Naive thymus-derived CD8-positive, alpha-beta T cell (primary cell): ENCODE measurements around the gene USP17L11. TPM values are rescaled to one million over a fixed set of nuclear protein-coding genes. Genes with fewer than 3 reads are reported as not detected.
"Not testable (repeated sequence)": the region's sequence is repeated elsewhere in the genome, so short reads cannot be mapped to it uniquely, and the experiment has no call there.

ENCODE experiments used
- ATAC-seq, 2 donors: fragments of 150-1000 bp; cut with Tn5 transposase in 1 of 2; sonication (Bioruptor Pico), chemical (Tn5 transposase) in 1 of 2; 1 replicate in 1 of 2; 2 replicates in 1 of 2; pipeline ENCODE4 v1.10.0; 2021; ENCODE audit warnings: mild to moderate bottlenecking in 2 of 2, moderate library complexity in 2 of 2
- POLR2A ChIA-PET: fragments of 350-600 bp; sonication (Branson Sonifier 250); formaldehyde crosslinking; loops from one replicate; lab custom pipeline; 2021; ENCODE audit warnings: antibody characterized with exemption; lab: Charles Lee
- DNase-seq, 10 donors: peaks; one replicate each; pipeline versions ENCODE4 v3.0.0 to v3.0.0-alpha.2; 2020 to 2022
- H3K27ac Mint-ChIP-seq, 10 donors: one replicate each; pipeline ENCODE4 v1.8.0; 2020 to 2022; ENCODE audit warnings: mild to moderate bottlenecking in 10 of 10, mixed read lengths in 10 of 10, moderate library complexity in 4 of 10, inconsistent platforms in 1 of 10
- H3K27me3 Mint-ChIP-seq, 5 donors: one replicate each; pipeline ENCODE4 v1.8.0; 2021 to 2022; ENCODE audit warnings: mixed read lengths in 5 of 5
- H3K36me3 Mint-ChIP-seq, 3 donors: one replicate each; pipeline ENCODE4 v1.8.0; 2020 to 2022; ENCODE audit warnings: mixed read lengths in 3 of 3, mild to moderate bottlenecking in 2 of 3, inconsistent platforms in 1 of 3
- H3K4me1 Mint-ChIP-seq, 4 donors: one replicate each; pipeline ENCODE4 v1.8.0; 2021 to 2022; ENCODE audit warnings: mixed read lengths in 4 of 4
- H3K4me3 Mint-ChIP-seq, 10 donors: one replicate each; pipeline ENCODE4 v1.8.0; 2020 to 2022; ENCODE audit warnings: mild to moderate bottlenecking in 10 of 10, mixed read lengths in 10 of 10, moderate library complexity in 6 of 10, inconsistent platforms in 1 of 10
- H3K9me3 Mint-ChIP-seq, 9 donors: one replicate each; pipeline ENCODE4 v1.8.0; 2020 to 2022; ENCODE audit warnings: mixed read lengths in 9 of 9, mild to moderate bottlenecking in 3 of 9, inconsistent platforms in 1 of 9, moderate library complexity in 1 of 9
- polyA plus RNA-seq, 3 donors: library from polyadenylated mRNA; unstranded; fragments of 300-500 nt; fragmentation: Illumina TruSeq; gene quantifications; one replicate each; pipeline ENCODE4 v1.2.3, GENCODE V29; 2021
- total RNA-seq, 8 experiments: library from RNA in 2 of 8; stranded (reverse) in 2 of 8; gene quantifications; one replicate each; pipeline ENCODE4 v1.2.3 and lab custom pipeline; 2021 to 2026

Gene USP17L11
- not detected for total RNA-seq
- not detected for polyA plus RNA-seq
- 0 reads per million in 6 experiments for total RNA-seq (lab: John Stamatoyannopoulos, UW)

GRCh38 chr4:9215105-9215504 is at the start of gene USP17L11:
Gene USP17L11, plus strand, starts transcription at chr4:9215405. Its CDS starts 0 bp downstream, at chr4:9215405.
- H3K4me1 Mint-ChIP-seq, ATAC-seq, H3K4me3 Mint-ChIP-seq, DNase-seq, H3K36me3 Mint-ChIP-seq, POLR2A ChIA-PET, H3K9me3 Mint-ChIP-seq, H3K27ac Mint-ChIP-seq, H3K27me3 Mint-ChIP-seq: not testable (repeated sequence)

DNA sequence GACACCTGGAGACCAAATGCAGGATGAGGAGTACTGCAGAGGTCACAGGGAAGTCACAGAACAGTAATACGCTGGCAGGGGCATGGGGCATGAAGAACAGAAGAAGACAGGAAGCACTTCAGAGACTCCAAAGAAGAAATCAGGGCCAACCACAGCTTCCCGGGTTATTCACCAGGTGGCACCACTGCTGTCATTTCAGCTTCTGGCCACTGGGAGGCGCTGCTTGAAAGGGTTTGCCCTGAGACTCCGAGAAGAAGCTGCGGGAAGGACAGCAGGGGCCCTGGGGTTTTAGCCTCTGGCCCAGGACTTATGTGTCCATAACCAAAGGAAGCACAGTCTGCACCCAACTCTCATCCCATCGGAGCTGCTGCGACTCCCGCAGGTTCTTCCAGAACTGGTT is 49.2 kb upstream of the USP17L11 start:
- H3K9me3 Mint-ChIP-seq, POLR2A ChIA-PET, H3K4me3 Mint-ChIP-seq, ATAC-seq, H3K27me3 Mint-ChIP-seq, H3K36me3 Mint-ChIP-seq, H3K27ac Mint-ChIP-seq, H3K4me1 Mint-ChIP-seq: not testable (repeated sequence)
- DNase-seq = peak in 1 of 10 donors; percentile 42

DNA sequence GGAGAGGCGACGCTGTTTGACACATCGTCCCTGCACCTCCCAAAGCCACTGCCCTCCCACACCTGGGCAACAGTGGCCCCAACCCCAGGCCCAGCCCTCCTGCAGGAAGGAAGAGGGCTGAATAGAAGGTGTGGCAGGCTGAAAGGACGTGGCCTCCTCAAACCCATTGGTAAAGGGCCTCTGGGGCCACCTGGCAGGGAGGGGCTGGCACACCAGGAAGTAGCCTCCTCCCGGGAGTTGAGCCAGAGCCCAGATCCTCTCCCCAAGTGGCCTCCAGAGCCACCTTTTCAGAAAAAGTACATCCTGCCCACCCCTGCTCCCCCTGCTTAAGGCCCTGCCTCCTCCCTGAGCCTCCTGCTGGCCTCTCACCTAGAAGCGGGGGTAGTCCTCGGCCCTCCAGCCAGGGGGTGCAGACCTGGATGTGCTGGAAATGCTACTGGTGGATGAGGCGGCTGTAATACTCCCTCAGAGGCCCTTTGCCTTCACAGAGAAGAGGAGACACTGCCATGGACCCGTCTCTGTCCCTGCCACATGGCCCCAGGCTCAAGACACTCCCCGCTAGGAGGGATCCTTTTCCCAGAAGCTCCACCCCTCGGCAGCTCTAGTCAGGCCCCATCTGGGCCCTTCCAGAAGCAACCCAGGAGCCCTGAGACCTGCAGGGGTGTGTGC is 45.3 kb upstream of the USP17L11 start, which contains the start of gene FAM90A26:
FAM90A26 (plus strand) TSS at position 619 of the 669 bp plus-strand sequence. CDS start 2,764 bp downstream, outside the sequence.
- H3K27ac Mint-ChIP-seq, POLR2A ChIA-PET: not testable (repeated sequence)

DNA sequence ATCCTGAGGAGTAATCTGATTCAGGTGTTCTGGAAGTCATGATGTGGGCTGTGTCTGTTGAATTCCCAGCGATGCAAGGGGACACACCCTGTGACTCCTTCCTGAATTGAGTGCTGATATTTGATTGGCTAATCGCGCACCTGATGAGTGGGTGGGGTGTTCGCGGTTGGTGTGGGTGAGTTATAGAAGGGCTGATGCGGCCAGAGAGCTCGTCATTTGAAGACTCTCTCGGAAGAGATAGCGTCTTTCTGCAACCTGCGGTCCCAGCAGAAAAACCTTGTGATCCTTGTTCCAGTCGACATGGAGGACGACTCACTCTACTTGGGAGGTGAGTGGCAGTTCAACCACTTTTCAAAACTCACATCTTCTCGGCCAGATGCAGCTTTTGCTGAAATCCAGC is 4.8 kb upstream of the USP17L11 start, which contains the start of gene USP17L10:
USP17L10 (plus strand) TSS at position 301 of the 400 bp plus-strand sequence; CDS start at position 301, 0 bp downstream.
- DNase-seq, H3K4me1 Mint-ChIP-seq, H3K27me3 Mint-ChIP-seq, ATAC-seq, H3K4me3 Mint-ChIP-seq, POLR2A ChIA-PET, H3K36me3 Mint-ChIP-seq, H3K27ac Mint-ChIP-seq, H3K9me3 Mint-ChIP-seq: not testable (repeated sequence)

More for the DNA sequence above, 45.3 kb upstream of the USP17L11 start, which contains the start of gene FAM90A26:
- H3K4me3 Mint-ChIP-seq, DNase-seq, H3K4me1 Mint-ChIP-seq, H3K27me3 Mint-ChIP-seq, H3K36me3 Mint-ChIP-seq, H3K9me3 Mint-ChIP-seq, ATAC-seq: not testable (repeated sequence)

DNA sequence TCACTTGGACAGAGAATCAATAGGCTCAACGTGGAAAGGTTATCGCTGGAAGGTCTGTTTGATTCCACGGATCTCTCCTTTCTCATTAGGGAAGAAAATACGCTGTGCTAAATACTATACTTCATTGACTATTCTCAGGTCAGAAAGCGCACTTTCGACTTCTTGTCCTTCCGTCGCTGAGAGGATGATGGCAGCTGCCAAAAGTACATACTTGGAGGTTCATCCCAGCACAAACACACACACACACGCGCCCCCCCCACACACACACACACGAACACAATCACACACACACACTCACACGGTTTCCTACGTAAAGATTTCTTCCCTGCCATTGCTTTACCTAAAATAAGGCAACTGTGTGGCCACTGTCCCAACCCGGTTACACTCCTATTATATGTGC is 504 bp upstream of the USP17L11 start:
- H3K4me1 Mint-ChIP-seq, H3K27ac Mint-ChIP-seq, H3K9me3 Mint-ChIP-seq, H3K27me3 Mint-ChIP-seq, ATAC-seq, DNase-seq, H3K36me3 Mint-ChIP-seq, POLR2A ChIA-PET, H3K4me3 Mint-ChIP-seq: not testable (repeated sequence)

DNA sequence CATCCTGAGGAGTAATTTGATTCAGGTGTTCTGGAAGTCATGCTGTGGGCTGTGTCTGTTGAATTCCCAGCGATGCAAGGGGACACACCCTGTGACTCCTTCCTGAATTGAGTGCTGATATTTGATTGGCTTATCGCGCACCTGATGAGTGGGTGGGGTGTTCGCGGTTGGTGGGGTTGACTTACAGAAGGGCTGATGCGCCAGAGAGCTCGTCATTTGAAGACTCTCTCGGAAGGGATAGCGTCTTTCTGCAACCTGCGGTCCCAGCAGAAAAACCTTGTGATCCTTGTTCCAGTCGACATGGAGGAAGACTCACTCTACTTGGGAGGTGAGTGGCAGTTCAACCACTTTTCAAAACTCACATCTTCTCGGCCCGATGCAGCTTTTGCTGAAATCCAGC is 4.6 kb downstream of the USP17L11 start, which contains the start of gene USP17L12:
USP17L12 (plus strand) TSS at position 301 of the 400 bp plus-strand sequence; CDS start at position 301, 0 bp downstream.
- H3K27ac Mint-ChIP-seq, ATAC-seq, H3K36me3 Mint-ChIP-seq, H3K4me3 Mint-ChIP-seq, H3K9me3 Mint-ChIP-seq, H3K4me1 Mint-ChIP-seq, POLR2A ChIA-PET, DNase-seq, H3K27me3 Mint-ChIP-seq: not testable (repeated sequence)

DNA sequence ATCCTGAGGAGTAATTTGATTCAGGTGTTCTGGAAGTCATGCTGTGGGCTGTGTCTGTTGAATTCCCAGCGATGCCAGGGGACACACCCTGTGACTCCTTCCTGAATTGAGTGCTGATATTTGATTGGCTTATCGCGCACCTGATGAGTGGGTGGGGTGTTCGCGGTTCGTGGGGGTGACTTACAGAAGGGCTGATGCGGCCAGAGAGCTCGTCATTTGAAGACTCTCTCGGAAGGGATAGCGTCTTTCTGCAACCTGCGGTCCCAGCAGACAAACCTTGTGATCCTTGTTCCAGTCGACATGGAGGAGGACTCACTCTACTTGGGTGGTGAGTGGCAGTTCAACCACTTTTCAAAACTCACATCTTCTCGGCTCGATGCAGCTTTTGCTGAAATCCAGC is 9.4 kb downstream of the USP17L11 start, which contains the start of gene USP17L13:
USP17L13 (plus strand) TSS at position 301 of the 400 bp plus-strand sequence; CDS start at position 301, 0 bp downstream.
- ATAC-seq, POLR2A ChIA-PET, DNase-seq, H3K36me3 Mint-ChIP-seq, H3K9me3 Mint-ChIP-seq, H3K27me3 Mint-ChIP-seq, H3K4me1 Mint-ChIP-seq, H3K27ac Mint-ChIP-seq, H3K4me3 Mint-ChIP-seq: not testable (repeated sequence)

DNA sequence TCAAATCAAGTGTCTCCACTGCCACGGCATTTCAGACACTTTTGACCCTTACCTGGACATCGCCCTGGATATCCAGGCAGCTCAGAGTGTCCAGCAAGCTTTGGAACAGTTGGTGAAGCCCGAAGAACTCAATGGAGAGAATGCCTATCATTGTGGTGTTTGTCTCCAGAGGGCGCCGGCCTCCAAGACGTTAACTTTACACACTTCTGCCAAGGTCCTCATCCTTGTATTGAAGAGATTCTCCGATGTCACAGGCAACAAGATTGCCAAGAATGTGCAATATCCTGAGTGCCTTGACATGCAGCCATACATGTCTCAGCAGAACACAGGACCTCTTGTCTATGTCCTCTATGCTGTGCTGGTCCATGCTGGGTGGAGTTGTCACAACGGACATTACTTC is 15.0 kb downstream of the USP17L11 start:
- H3K27ac Mint-ChIP-seq, H3K9me3 Mint-ChIP-seq, H3K4me3 Mint-ChIP-seq, H3K4me1 Mint-ChIP-seq, H3K27me3 Mint-ChIP-seq, ATAC-seq, H3K36me3 Mint-ChIP-seq, POLR2A ChIA-PET: not testable (repeated sequence)
- DNase-seq = peak in 1 of 10 donors; percentile 48

DNA sequence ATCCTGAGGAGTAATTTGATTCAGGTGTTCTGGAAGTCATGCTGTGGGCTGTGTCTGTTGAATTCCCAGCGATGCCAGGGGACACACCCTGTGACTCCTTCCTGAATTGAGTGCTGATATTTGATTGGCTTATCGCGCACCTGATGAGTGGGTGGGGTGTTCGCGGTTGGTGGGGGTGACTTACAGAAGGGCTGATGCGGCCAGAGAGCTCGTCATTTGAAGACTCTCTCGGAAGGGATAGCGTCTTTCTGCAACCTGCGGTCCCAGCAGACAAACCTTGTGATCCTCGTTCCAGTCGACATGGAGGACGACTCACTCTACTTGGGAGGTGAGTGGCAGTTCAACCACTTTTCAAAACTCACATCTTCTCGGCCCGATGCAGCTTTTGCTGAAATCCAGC is 18.9 kb downstream of the USP17L11 start, which contains the start of gene USP17L15:
USP17L15 (plus strand) TSS at position 301 of the 400 bp plus-strand sequence; CDS start at position 301, 0 bp downstream.
- H3K4me3 Mint-ChIP-seq, H3K27ac Mint-ChIP-seq, POLR2A ChIA-PET: not testable (repeated sequence)

GRCh38 chr4:9238461-9238860 is 23.3 kb downstream of the USP17L11 start:
- H3K27ac Mint-ChIP-seq, ATAC-seq, POLR2A ChIA-PET, H3K4me1 Mint-ChIP-seq, H3K4me3 Mint-ChIP-seq, H3K27me3 Mint-ChIP-seq, DNase-seq, H3K9me3 Mint-ChIP-seq, H3K36me3 Mint-ChIP-seq: not testable (repeated sequence)

More for the DNA sequence above, 18.9 kb downstream of the USP17L11 start, which contains the start of gene USP17L15:
- not testable (repeated sequence) for H3K36me3 Mint-ChIP-seq, H3K9me3 Mint-ChIP-seq, ATAC-seq, DNase-seq, H3K4me1 Mint-ChIP-seq, H3K27me3 Mint-ChIP-seq

GRCh38 chr4:9243579-9243978 is 28.4 kb downstream of the USP17L11 start, which contains the start of gene USP17L17:
Gene USP17L17, plus strand, starts transcription at chr4:9243879. Its CDS starts 0 bp downstream, at chr4:9243879.
- POLR2A ChIA-PET, ATAC-seq, H3K4me3 Mint-ChIP-seq, H3K4me1 Mint-ChIP-seq, H3K27me3 Mint-ChIP-seq, H3K9me3 Mint-ChIP-seq, DNase-seq, H3K27ac Mint-ChIP-seq, H3K36me3 Mint-ChIP-seq: not testable (repeated sequence)

DNA sequence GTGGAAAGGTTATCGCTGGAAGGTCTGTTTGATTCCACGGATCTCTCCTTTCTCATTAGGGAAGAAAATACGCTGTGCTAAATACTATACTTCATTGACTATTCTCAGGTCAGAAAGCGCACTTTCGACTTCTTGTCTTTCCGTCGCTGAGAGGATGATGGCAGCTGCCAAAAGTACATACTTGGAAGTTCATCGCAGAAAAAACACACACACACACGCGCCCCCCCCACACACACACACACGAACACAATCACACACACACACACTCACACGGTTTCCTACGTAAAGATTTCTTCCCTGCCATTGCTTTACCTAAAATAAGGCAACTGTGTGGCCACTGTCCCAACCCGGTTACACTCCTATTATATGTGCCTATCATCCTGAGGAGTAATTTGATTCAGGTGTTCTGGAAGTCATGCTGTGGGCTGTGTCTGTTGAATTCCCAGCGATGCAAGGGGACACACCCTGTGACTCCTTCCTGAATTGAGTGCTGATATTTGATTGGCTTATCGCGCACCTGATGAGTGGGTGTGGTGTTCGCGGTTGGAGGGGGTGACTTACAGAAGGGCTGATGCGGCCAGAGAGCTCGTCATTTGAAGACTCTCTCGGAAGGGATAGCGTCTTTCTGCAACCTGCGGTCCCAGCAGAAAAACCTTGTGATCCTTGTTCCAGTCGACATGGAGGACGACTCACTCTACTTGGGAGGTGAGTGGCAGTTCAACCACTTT is 32.9 kb downstream of the USP17L11 start, which contains the start of gene USP17L18:
USP17L18 (plus strand) TSS at position 678 of the 728 bp plus-strand sequence; CDS start at position 678, 0 bp downstream.
- H3K27ac Mint-ChIP-seq, H3K4me1 Mint-ChIP-seq, ATAC-seq, H3K4me3 Mint-ChIP-seq, H3K27me3 Mint-ChIP-seq, H3K36me3 Mint-ChIP-seq, H3K9me3 Mint-ChIP-seq, POLR2A ChIA-PET: not testable (repeated sequence)
- DNase-seq = peak in 1 of 10 donors; percentile 62

DNA sequence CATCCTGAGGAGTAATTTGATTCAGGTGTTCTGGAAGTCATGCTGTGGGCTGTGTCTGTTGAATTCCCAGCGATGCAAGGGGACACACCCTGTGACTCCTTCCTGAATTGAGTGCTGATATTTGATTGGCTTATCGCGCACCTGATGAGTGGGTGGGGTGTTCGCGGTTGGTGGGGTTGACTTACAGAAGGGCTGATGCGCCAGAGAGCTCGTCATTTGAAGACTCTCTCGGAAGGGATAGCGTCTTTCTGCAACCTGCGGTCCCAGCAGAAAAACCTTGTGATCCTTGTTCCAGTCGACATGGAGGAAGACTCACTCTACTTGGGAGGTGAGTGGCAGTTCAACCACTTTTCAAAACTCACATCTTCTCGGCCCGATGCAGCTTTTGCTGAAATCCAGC is 37.9 kb downstream of the USP17L11 start, which contains the start of gene USP17L19:
USP17L19 (plus strand) TSS at position 301 of the 400 bp plus-strand sequence; CDS start at position 301, 0 bp downstream.
- DNase-seq, H3K27me3 Mint-ChIP-seq, ATAC-seq, H3K27ac Mint-ChIP-seq, H3K4me3 Mint-ChIP-seq, H3K4me1 Mint-ChIP-seq, H3K36me3 Mint-ChIP-seq, POLR2A ChIA-PET, H3K9me3 Mint-ChIP-seq: not testable (repeated sequence)
